HG03460 (cell line): ENCODE results near the gene LITAFD.
"Not testable (repeated sequence)": the region's sequence is repeated elsewhere in the genome, so short reads cannot be mapped to it uniquely, and the experiment has no call there.

Source experiments
- ATAC-seq: cut with Tn5 transposase; IDR thresholded peaks from one replicate; pipeline ENCODE4 v1.9.1; 2021; ENCODE audit not compliant: unreplicated experiment

The LITAFD gene

DNA sequence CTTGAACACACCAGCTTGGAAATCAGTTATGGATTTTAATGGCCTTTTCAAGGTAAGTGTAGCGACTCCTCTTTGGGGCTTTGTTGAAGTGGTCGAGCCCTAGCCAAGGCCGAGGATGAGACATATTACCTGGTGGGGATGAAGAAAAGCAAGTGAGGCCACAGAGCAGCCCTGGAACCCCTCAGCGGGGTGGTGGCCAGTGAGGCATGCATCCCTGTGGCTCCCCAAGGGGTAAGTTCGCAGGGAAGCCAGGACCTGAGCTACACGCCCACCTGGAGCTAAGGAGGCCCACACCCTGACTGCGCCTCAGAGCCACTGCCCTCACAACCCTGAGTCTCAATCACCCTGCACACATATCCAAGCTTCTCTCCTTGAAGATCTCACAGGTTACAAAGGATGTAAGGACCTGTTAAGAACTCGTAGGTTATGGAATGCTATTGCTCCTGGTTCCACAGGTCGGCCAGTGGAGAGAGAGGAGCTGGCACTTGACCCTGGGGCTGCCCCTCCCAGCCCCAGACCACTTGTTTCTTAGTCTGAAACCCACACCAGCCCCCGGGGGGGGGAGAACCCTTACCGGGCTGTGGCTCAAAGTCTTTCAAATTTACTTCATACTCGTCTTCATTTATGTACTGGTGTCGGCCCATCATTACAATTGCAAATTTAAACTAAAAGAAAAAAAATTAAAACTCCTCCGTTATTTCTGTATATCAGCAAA is 12.0 kb downstream of the LITAFD start:
- no peak for ATAC-seq

DNA sequence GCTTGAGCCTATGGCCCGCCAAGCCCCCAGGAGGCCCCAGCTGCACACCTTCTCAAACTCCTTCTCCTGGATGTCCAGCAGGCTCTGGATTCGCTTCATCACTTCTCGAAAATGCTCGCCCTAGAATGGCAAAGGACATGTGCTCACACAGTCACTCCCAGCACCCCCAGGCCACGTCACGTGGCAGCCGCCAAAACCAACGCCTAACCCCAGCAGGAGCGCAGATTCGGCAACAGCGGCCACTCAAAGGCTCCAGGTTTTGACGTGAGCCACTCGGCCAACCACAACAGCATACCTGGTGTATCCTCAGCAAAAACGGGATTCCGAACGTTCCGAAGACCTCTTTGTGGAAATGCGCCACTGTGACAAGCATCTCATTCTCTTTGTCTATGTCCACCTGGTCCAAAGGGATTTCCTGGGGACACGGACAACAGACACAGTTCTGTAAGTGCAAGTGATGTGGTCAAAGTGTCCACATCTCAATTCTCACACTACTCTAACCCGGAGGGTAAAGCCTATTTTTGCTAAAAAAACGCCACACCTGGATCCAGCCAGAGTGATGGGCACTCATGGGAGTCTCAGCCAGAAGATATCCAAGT is 12.7 kb downstream of the LITAFD start:
- ATAC-seq: no peak

GRCh38 chr16:8898660-8899318 is 16.6 kb downstream of the LITAFD start:
- ATAC-seq: no peak

GRCh38 chr16:8899709-8900317 is 17.7 kb downstream of the LITAFD start:
- no peak for ATAC-seq

DNA sequence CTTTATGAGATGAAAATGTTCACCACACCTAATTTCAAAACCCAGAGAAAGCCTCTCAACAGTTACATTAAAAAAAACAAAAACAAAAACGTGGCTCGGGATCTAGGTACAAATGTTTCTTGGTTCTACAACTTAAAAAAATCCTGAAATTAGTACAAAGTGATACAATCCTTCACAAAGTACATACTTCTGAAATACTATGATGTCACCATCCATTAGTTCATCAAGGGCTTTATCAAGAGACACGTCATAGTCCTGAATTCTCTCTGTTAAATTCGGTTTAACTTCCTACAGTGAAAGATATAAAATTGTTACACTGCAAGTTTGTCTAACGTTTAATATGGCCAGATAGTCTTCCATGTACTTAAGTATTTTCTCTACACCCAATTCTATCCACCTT is 18.2 kb downstream of the LITAFD start:
- ATAC-seq: no peak

GRCh38 chr16:8901320-8901861 is 19.2 kb downstream of the LITAFD start:
- no peak for ATAC-seq

GRCh38 chr16:8903004-8903403 is 20.9 kb downstream of the LITAFD start:
- ATAC-seq: no peak

DNA sequence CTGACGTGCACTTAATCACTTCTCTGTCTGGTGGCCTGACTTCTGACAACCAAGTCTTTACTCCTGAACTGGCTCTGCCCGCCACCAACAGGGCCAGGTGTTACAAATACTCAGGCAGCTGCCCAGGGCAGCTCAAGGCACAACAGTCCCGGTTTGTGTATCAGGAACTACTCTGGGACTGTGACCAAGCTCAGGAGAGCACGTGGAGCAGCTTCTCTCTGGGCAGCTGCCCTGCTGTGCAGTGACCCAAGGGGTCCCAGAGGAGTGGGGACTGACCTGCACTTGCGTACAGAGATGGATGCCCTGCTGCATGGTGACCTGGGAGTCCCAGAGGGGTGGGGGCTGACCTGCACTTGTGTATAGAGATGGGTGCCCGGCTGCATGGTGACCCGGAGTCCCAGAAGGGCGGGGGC is 21.9 kb downstream of the LITAFD start:
- no peak for ATAC-seq

DNA sequence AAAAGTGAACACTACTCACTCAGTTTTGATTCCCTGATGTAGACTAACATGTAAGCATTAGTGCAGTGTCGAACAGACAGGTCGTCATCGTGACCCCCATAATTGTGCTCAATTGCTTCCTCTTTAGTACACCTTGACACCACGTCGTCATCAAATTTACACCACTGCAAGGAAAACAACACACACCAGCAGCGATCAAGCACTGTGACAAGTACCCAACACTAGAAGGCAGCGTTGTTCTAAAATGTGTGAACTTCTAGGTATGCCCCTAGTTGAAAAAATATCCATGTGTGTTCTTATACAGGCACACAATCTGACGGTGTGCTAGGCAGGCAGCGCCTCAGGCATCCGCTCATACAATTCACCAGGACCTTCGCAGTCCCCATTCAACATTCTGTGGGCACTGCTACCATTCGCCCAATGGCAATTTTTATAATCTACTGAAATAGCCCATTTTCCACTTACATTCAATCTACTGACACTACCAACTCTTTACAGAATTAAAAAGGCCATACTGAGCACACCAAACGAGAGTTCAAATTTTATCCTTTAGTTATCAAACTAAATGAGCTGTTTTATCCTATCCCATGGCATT is 23.1 kb downstream of the LITAFD start:
- ATAC-seq: no peak

DNA sequence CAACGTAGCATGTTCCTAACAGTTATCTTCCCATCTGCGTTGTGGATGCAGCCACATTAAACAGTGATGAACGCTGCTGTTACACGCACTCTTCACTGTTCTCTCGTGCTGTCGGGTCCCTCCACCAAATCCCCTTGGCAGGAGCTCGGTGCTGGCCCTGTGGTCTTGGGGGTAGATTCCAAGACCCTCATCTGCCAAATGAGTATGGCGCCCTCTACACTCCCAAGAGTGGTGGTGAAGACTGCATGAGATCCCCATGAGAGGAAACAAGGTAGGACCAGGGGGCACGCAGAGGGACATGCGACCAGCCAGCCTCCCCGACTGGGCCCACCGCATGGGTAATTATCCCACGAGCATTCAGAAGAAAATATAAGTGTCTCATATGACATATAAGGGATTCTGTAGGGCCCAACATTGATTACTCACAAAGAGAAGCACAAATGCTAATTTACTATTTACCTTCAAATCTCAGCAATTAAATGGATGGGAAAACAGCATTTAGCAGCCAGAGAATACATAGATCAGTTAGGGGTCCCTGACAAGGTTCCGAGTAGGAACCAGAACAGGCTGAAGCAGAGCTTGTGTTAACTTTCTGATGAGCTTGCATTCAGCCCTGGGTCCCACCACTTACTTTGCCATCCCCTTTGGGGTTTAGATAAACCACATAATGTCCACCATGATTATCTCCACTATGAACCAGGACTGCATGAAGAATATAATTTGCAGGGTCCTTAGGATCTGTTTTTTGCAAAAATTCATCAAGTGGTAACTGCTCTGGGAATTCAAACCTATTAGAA is 23.8 kb downstream of the LITAFD start:
- ATAC-seq: no peak

- no peak for ATAC-seq
These were observed 24.9 kb downstream of the LITAFD start for GRCh38 chr16:8907096-8907495.

GRCh38 chr16:8908810-8909468 is 26.8 kb downstream of the LITAFD start:
- ATAC-seq: no peak

DNA sequence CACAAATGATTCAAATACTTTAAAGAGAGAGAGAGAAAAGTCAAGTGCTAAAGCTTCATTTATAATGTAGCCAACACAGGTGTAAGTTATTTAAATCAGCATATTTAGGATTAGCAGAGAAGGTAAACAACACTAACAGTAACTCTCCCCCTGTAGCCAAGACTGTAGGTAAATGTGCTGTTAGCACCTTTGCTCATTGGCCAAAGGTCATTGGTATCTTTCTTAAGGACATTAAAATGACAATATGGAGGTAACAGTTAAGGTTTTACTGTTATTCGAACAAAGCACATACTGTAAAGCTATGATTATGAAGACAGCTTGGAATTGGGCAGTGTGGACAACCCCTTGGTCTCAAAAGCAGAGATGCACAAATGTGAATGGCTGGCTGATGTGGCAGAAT is 28.7 kb downstream of the LITAFD start:
- ATAC-seq: no peak

DNA sequence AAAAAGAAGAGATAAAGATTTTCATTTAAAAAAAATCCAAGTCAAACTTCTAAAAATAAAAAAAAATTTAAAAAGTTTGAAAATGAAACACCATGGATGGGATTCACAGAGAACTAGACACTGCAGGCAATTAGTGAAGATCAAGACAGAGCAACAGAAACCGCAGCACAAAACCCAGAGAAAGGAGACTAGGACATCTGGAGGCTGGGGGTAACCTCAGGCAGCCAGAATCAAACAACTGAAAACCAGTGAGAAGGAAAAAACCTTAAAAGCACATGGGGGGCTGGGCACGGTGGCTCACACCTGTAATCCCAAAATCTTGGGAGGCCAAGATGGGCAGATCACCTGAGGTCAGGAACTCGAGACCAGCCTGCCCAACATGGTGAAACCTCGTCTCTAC is 30.6 kb downstream of the LITAFD start:
- ATAC-seq: no peak

- ATAC-seq: no peak
These were observed 31.9 kb downstream of the LITAFD start for GRCh38 chr16:8914098-8914497.

DNA sequence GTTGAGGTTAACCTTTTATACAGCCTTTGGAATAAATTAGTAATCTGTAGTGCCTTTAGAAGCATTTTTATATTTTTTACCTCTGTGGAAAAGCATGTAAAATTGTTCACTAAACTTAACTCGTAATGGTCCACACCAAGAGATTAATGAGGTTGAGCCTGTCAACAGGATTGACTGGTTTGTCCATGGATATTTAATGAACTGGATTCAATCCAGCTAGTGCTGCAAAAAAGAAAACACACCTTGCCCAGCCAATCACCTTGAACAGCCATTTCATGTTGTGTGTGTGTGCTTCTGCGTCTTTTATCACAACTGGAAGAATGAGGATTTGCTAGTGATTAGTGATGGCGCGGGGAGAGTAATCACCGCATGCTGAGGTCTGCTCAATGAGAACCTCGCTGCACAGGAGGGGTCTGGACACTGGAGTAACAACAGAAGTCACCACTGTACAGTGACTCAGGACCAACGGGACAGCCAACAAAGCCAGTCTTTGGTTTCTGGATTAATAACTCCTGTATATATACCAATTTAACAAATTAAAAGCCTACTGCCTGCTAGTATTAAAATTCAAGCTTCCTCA is 33.7 kb downstream of the LITAFD start:
- no peak for ATAC-seq

DNA sequence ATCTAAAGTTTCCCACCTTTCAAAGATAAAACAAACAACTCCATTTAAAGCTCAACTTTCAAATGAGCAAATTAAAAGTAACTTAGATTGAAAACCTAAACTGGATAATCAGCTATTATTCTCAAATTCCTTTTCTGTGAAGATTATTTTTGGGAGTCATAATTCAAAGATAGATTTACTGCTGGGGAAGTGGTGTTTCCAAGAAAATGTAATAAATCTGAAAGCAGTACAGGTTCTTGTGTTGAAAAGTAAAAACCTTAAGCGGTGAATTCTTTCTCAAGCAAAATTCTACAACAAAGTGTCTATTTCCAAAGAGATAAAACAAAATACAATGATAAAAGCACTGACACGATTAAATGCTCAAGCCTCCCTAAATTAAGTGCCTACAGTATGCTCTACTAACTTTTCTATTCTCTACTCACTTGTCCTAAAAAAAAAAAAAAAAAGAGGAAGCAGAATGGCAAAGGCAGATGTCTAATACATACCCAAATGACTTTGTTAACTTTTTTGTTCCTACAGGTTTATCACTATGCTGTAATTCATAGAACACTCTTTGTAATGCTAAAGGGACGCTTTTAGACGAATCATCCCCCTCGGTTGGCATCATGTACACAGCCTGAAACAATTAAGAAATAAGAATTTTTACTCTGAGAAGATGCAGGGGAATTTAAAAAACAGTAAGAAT is 34.5 kb downstream of the LITAFD start:
- no peak for ATAC-seq

GRCh38 chr16:8917336-8917735 is 35.2 kb downstream of the LITAFD start:
- not testable (repeated sequence) for ATAC-seq
